HepG2 (cell line): ENCODE results near the gene PACS1.

Experiments used
- AHR ChIP-seq: IDR thresholded peaks from 2 replicates; pipeline ENCODE4 v1.6.1; 2018; ENCODE audit warnings: missing genetic modification reagents, missing compliant biosample characterization
- CTCF ChIP-seq: sonication (generic); formaldehyde crosslinking; IDR thresholded peaks from 2 replicates; pipeline ENCODE4 v1.5.0; 2020; ENCODE audit warnings: mild to moderate bottlenecking, missing genetic modification reagents, moderate library complexity
- POLR2A ChIP-seq, 2 experiments: IDR thresholded peaks; 2 replicates each; pipeline ENCODE4 v1.6.1; 2011; ENCODE audit warnings: low read depth in 2 of 2, low read length in 2 of 2, mild to moderate bottlenecking in 1 of 2, moderate library complexity in 1 of 2; ENCODE audit not compliant: insufficient read depth in 1 of 2
- RAD21 ChIP-seq: fragments of 450-650 bp; formaldehyde crosslinking; IDR thresholded peaks from 2 replicates; pipeline ENCODE4 v1.5.0; 2020; ENCODE audit warnings: mild to moderate bottlenecking
- RFX3 ChIP-seq: IDR thresholded peaks from 2 replicates; pipeline ENCODE4 v1.6.1; 2016; ENCODE audit warnings: missing biosample characterization, missing genetic modification reagents
- TAF1 ChIP-seq: sonication (generic); formaldehyde crosslinking; IDR thresholded peaks from 2 replicates; pipeline ENCODE4 v1.4.0; 2020; ENCODE audit warnings: missing genetic modification reagents
- TFAP4 ChIP-seq: sonication (generic); IDR thresholded peaks from 2 replicates; pipeline ENCODE4 v1.6.1; 2016; ENCODE audit warnings: low read depth, borderline replicate concordance
- ZNF3 ChIP-seq: IDR thresholded peaks from 2 replicates; pipeline ENCODE4 v1.7.0; 2017; ENCODE audit warnings: inconsistent platforms
- ZSCAN20 ChIP-seq: sonication (generic); formaldehyde crosslinking; IDR thresholded peaks from 2 replicates; pipeline ENCODE4 v1.4.0; 2020; ENCODE audit warnings: missing genetic modification reagents, mild to moderate bottlenecking, borderline replicate concordance

GRCh38 chr11:66247801-66248200 is 177.7 kb downstream of the PACS1 start:
- TF ChIP-seq RAD21 (CRISPR knock-in tag) = no peak
- no peak for TF ChIP-seq AHR (CRISPR knock-in tag)
- TF ChIP-seq RFX3 = no peak
- no peak for TF ChIP-seq ZSCAN20 (CRISPR knock-in tag)
- no peak for TF ChIP-seq ZNF3 (CRISPR knock-in tag)
- TF ChIP-seq TAF1 (CRISPR knock-in tag) = no peak
- no peak for TF ChIP-seq TFAP4
- no peak for TF ChIP-seq CTCF (CRISPR knock-in tag)
- TF ChIP-seq POLR2A (IDR thresholded peaks at IDR 0.05; ENCODE audit: insufficient read depth in 1 of 2, low read depth in 2 of 2, low read length in 2 of 2) = no peak
